Hindlimb muscle (tissue), 1 donor: Measurements from ENCODE around the gene NR5A1. TPM values are rescaled to one million over a fixed set of nuclear protein-coding genes. Genes with fewer than 3 reads are reported as not detected.

Experiments
- DNase-seq: peaks from one replicate; pipeline ENCODE4 v3.0.0-alpha.2; 2013
- polyA plus RNA-seq: library from polyadenylated mRNA; unstranded; fragments of 120-200 nt; gene quantifications from one replicate; pipeline ENCODE4 v1.2.1, GENCODE V29; 2013; ENCODE audit not compliant: insufficient read length

The NR5A1 gene
- polyA plus RNA-seq, 1 donor: not detected

- DNase-seq: no peak
Observed at GRCh38 chr9:124479947-124480620, 27.1 kb downstream of the NR5A1 start.

DNA sequence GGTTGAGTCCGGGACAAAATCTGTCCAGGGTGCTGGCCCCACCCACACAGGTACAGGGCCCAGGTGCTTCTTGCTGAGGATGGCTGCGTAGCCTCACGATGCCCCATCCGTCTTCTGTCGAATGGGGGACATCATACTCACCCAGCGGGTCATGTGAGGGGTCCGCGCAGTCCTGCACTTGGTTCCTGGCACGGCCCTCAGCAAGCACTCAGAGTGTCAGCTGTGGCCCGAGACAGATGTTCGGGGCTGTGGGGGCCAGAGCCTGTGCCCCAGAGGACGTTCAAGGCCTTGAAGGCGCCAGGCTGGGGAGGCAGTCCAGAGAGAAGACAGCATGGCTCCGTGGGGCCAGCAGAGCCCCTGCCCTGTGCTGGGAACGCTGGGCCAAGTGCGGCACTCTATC is 27.8 kb downstream of the NR5A1 start:
- no peak for DNase-seq

DNA sequence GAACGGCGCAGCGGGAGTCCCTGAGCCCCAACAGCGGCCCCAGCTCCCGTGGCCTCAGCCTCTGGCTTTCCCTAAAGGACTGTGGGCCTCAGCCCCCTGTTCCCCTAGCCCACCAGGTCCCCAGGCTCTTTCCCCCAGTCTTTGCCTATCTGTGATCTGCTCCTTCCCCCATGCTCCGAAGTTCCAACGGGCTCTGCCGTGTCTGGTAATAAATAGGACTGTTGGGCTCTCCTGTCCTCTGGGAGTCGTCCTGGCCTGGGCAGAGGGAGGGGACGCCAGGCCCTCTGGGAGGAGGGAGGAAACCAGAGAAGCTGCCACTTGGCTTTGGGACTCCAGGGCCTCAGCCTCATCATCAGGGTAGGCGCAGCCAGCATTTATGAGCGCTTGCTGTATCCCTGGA is 28.8 kb downstream of the NR5A1 start:
- no peak for DNase-seq

DNA sequence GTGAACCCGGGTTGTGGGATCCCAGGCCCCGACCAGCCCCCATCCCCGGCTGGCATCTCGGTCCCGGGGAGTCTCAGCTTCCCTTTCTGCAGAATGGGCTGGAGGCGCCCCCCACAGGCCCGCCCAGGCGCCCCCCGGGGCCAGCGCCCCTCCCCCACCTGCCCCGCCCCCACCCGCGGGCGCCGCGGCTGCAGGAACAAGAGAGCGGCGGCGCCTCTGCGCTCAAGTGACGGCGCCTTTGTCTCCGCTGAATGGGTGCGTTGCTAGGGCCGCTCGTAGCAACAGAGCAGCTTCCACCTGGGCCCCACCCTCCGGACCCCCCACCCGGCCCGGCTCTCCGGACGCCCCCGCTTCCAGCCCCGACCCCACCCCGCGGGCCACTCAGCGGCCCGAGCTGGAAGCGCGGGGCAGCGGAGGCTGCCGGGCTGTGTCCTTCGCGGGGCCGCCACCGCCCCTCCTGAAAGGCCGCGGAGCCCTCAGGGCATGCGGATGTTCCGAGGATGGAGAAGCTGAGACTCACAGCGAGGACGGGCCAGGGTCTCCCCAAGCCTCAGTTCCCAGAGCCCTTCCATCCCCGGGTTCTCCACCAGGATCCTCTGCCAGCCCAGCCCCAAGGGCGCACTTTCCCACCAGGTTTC is 29.4 kb downstream of the NR5A1 start:
- no peak for DNase-seq

DNA sequence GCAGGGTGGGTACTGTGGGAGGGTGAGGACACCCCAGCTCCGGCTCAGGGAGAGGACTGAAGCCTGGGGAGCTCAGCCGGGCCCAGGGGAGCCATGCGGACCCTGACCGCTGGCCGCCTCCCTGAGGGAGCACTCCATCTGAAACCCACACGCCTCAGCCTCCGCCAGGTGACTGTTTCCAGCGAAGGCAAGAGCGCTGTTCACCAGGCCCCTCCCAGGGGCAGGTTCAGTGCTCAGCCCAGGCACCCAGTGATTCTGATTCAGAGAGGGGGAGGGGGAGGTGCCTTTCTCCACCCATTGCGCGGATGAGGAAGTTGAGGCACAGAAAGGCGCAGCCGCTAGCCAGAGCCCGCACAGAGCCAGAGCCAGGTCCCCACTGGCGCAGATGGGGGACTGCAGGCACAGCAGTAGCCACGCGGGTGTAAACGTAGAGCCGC is 30.0 kb downstream of the NR5A1 start:
- DNase-seq: no peak

- no peak for DNase-seq
Observed at GRCh38 chr9:124475868-124476690, 31.1 kb downstream of the NR5A1 start.

- no peak for DNase-seq
Observed at GRCh38 chr9:124475158-124475867, 31.9 kb downstream of the NR5A1 start.

DNA sequence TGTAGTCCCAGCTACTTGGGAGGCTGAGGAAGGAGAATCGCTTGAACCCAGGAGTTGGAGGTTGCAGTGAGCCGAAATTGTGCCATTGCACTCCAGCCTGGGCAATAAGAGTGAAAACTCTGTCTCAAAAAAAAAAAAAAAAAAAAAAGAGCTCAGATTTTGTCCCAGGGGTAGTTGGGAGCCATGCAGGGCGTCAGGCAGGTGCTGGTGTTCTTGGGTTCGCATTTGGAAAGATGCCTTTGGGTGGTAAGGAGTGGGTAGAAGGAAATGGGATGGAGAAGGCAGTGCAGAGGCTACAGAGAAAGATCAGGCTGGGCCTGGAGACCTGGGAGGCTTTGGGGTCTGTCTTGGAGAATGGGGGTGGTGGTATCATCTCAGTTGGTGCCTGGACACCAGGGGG is 33.0 kb downstream of the NR5A1 start:
- DNase-seq: no peak

GRCh38 chr9:124473310-124473709 is 33.9 kb downstream of the NR5A1 start:
- no peak for DNase-seq

DNA sequence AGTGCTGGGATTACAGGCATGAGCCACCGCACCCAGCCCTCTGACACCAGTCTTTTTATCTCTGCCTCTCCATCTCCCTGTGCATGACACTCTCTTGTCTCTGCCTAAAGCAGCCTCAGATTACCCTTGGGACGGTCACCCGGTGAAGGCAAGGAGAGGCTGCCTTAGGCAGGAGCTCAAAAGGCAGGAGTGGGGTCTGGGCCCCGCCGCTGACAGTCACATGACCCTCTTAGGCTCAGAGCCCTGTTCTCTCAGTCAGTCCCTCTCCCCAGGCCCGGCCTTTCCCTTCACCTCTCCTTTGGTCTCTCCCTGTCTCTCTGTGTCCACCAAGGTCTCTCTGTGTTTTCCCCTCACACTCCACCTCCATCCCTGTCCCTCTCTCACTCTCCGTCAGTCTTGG is 34.4 kb downstream of the NR5A1 start:
- no peak for DNase-seq

- no peak for DNase-seq
Observed at GRCh38 chr9:124471761-124472160, 35.4 kb downstream of the NR5A1 start.

DNA sequence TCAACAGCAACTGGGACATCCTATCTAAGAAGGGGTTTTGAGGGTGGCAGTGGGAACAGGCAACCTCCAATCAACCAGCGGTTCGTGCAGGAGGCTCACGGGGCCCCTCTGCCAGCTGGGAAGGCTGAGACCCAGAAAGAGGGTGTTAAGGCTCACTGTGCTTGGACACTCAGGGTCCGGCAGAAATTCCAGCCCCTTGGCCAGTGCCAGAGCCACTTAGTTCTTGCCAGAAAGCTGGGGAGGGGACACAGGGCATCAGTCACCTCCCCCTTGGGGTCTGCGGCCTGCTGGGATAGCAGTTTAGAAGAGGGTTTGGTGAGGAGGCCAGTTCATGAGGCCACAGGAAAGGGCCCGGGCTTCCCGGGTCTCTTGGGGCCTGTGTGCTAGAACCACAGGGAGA is 36.5 kb downstream of the NR5A1 start:
- DNase-seq: no peak

GRCh38 chr9:124470306-124470705 is 36.9 kb downstream of the NR5A1 start:
- DNase-seq: no peak

DNA sequence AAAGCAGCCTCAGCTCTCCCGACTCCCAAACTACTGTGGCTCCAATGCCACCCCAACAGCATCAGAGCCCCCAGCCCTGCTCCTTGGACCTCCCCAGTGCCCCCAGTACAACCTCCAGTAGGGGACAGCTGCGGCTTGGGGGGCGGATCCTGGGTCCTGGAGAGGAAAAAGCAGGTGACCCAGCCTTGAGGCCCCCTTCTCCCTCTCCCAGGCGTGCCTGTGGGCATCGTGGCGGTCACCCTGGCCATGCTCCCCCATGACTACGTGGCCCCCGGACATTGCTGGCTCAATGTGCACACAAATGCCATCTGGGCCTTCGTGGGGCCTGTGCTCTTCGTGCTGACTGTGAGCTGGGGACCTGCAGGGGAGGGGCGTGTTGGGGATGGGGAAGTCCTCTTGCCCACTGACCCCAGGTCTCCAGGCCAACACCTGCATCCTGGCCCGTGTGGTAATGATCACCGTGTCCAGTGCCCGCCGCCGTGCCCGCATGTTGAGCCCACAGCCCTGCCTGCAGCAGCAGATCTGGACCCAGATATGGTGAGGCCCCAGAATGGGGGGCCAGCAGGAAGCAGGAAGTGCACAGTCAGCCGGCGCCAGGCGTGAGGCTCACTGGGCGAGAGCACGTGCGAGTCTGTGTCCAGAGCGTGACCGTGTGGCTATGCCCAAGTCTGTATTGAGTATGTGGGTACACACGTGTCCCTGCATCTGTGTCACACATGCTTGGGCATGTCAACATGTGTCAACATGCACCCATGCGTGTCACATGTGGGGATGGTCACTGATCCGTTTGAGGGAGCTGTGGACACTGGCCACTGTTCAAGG is 38.0 kb downstream of the NR5A1 start:
- DNase-seq: no peak

DNA sequence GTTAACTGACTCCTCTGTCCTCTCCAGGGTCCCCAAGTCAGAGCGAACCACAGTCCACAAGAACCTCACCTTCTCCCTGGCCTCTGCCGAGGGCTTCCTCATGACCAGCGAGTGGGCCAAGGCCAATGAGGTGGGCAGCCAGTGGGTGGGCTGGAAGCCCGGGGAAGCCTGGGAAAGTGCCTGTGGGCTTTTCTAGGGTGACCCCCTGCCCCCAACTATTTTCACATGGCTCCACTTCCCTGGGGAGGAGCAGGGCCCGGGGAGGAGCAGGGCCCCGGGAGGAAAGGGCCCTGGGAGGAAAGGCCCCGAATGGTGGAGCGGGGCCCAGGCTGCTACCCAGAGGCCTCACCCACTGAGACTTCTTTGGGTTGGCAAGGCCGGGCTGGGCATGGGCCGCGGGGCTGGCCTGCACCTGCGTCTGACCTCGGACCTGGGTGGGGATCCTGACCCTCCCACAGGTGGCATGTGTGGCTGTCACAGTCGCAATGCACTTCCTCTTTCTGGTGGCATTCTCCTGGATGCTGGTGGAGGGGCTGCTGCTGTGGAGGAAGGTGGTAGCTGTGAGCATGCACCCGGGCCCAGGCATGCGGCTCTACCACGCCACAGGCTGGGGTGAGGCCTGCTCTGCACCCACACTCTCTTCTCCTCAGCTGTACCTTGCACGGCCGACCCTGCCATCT is 39.0 kb downstream of the NR5A1 start:
- no peak for DNase-seq

GRCh38 chr9:124467410-124468060 is 39.7 kb downstream of the NR5A1 start:
- no peak for DNase-seq

- DNase-seq: no peak
Observed at GRCh38 chr9:124465736-124466135, 41.5 kb downstream of the NR5A1 start.

GRCh38 chr9:124462739-124463138 is 44.5 kb downstream of the NR5A1 start:
- no peak for DNase-seq

GRCh38 chr9:124458441-124458840 is 48.8 kb downstream of the NR5A1 start:
- no peak for DNase-seq

GRCh38 chr9:124457887-124458431 is 49.2 kb downstream of the NR5A1 start:
- no peak for DNase-seq
